ENCODE results near the gene SGCD. TPM values are rescaled to one million over a fixed set of nuclear protein-coding genes. Genes with fewer than 3 reads are reported as not detected.

The SGCD gene
- total RNA-seq, 1 experiment from 2014 or later: not detected

DNA sequence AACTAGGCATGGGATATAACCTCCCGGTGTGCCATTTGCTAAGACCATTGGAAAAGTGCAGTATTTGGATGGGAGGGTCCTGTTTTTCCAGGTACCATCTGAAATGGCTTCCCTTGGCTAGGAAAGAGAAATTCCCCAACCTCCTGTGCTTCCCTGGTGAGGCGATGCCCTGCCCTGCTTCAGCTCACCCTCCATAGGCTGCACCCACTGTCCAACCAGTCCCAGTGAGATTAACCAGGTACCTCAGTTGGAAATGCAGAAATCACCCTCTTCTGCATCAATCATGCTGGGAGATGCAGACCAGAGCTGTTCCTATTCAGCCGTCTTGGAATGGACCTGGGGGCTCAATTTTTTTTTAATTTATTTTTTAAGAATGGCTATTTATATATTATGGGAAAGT lies 254.8 kb downstream of the SGCD start:
- Histone ChIP-seq H3K4me3 (no peak overlapping the region), H3K9me3 (replicated peaks) (no peaks in the 10 kb centered on the region), H3K4me1 (replicated peaks) (no peaks in the 10 kb centered on the region)

DNA sequence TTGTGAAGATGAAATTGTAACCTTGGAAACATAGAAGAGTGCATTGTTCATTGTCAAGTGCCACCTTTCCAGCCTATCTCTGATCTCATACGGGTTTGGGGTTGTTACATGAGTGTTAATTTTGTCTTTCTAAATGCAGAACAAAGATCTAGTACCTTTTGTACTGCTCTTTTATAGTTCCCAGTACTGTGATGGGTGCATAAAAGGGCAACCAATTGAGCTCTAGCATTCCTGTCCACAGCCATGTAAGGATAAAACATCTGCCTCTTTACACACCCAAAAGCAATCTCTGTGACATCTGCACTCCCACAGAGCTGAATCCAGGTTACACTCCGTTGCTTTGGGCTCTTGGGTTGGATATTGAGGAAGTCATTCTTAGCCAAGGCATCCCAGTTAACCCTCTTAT lies 255.2 kb downstream of the SGCD start:
- no peak overlapping the region for H3K27ac ChIP-seq
- H3K4me1 ChIP-seq (replicated peaks): no peaks in the 10 kb centered on the region
- H3K27me3 ChIP-seq (replicated peaks): no peaks in the 10 kb centered on the region
- no peaks in the 10 kb centered on the region for H3K9me3 ChIP-seq (replicated peaks)
- no peaks in the 10 kb centered on the region for H3K36me3 ChIP-seq
- no peak overlapping the region for H3K4me3 ChIP-seq
- DNase-seq (ENCODE audit: low read depth in 1 of 2, low spot score in 2 of 2): no peak

More for the DNA sequence above, 254.8 kb downstream of the SGCD start:
- H3K36me3 ChIP-seq: no peaks in the 10 kb centered on the region
- no peak for DNase-seq (ENCODE audit: low read depth in 1 of 2, low spot score in 2 of 2)
- no peak overlapping the region for H3K27ac ChIP-seq
- no peaks in the 10 kb centered on the region for H3K27me3 ChIP-seq (replicated peaks)

DNA sequence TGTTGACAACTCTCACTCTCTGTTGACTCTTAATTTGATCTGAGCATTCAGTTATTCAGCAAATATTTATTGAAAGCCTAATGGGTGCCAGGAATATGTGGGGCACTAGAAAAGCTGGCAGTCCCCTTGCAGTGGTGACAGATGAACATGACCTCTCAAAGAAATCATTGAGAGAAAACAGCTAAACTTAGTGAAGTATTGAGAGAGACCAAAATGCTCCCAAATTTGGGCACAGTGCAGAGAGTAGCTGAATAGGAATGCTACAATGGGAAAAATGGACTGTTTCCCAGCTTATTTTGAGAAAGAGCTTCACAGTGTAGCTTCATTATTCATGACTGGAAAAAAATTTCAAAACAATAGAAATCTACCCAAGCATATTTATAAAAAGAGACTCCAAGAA lies 257.9 kb downstream of the SGCD start:
- no peak for DNase-seq (ENCODE audit: low read depth in 1 of 2, low spot score in 2 of 2)
- H3K36me3 ChIP-seq: no peaks in the 10 kb centered on the region
- H3K27me3 ChIP-seq (replicated peaks): no peaks in the 10 kb centered on the region
- no peak overlapping the region for H3K27ac ChIP-seq
- no peaks in the 10 kb centered on the region for H3K4me1 ChIP-seq (replicated peaks)
- no peaks in the 10 kb centered on the region for H3K9me3 ChIP-seq (replicated peaks)
- no peak overlapping the region for H3K4me3 ChIP-seq

DNA sequence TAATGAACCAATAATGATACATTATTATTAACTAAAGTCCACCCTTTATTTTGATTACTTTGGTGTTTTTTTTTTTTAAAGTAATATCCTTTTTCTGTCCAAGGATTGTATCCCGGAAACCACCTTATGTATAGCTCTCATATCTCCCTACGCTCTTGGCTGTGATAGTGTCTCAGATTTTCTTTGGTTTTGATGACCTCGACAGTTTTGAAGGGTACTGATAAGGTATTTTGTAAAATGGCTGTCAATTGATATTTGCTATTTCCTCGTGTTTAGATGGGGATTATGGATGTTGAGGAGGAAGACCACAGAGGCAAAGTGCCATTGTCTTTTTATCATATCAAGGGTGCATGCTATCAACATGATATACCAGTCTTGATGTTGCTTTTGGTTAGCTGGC lies 259.0 kb downstream of the SGCD start:
- Histone ChIP-seq H3K4me1 (replicated peaks) (no peaks in the 10 kb centered on the region), H3K27ac (no peak overlapping the region), H3K9me3 (replicated peaks) (no peaks in the 10 kb centered on the region; the same call in 1 of the 2 replicates), H3K4me3 (no peak overlapping the region), H3K27me3 (replicated peaks) (no peaks in the 10 kb centered on the region), H3K36me3 (no peaks in the 10 kb centered on the region)
- DNase-seq (ENCODE audit: low read depth in 1 of 2, low spot score in 2 of 2): no peak

DNA sequence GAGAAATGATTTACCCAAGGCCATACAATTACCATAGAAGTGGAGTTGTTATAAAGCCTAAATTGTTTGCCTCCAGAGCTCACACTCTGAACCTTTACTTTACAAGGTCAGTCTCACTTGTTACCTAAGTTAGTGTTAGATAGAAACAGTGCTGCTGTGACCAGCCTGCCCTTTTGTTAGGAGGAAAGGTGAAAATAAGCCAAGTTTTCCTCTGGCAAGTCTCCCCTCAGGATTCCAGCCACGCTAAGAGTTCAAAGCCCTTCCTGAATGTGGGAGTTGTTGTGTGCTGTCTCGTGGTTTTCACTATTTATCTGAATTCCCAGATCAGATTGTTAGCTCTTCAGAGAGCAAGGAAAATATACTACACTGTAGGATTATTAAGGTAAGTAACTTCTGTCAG lies 260.0 kb downstream of the SGCD start:
- DNase-seq (ENCODE audit: low read depth in 1 of 2, low spot score in 2 of 2): no peak
- no peak overlapping the region for H3K27ac ChIP-seq
- no peaks in the 10 kb centered on the region for H3K4me1 ChIP-seq (replicated peaks)
- H3K9me3 ChIP-seq (replicated peaks): peaks cover under 1% of the 10 kb centered on the region; the same call in 1 of the 2 replicates
- no peaks in the 10 kb centered on the region for H3K36me3 ChIP-seq
- no peaks in the 10 kb centered on the region for H3K27me3 ChIP-seq (replicated peaks)
- H3K4me3 ChIP-seq: no peak overlapping the region

DNA sequence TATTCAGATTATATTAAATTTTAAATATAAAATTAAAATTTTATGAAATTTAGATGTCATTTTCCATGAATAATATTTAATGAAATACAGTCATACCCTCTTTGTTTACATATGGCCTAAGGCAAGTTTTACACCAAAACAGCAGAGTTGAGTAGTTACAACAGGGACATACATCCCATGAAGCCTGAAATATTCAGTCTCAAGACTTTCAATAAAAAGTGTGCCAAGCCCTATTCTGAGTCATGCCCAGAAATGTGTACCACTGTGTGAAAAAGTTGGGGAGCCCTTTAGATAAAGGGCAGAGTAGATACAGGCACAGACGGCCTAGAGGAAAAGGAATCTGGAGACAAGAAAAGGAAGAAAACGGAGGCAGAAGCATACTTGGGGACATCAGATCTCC lies 261.3 kb downstream of the SGCD start:
- no peak for DNase-seq (ENCODE audit: low read depth in 1 of 2, low spot score in 2 of 2)
- no peaks in the 10 kb centered on the region for H3K36me3 ChIP-seq
- no peaks in the 10 kb centered on the region for H3K4me1 ChIP-seq (replicated peaks)
- H3K4me3 ChIP-seq: no peak overlapping the region
- no peaks in the 10 kb centered on the region for H3K27me3 ChIP-seq (replicated peaks)
- H3K9me3 ChIP-seq (replicated peaks): peaks cover 5% of the 10 kb centered on the region
- H3K27ac ChIP-seq: no peak overlapping the region

DNA sequence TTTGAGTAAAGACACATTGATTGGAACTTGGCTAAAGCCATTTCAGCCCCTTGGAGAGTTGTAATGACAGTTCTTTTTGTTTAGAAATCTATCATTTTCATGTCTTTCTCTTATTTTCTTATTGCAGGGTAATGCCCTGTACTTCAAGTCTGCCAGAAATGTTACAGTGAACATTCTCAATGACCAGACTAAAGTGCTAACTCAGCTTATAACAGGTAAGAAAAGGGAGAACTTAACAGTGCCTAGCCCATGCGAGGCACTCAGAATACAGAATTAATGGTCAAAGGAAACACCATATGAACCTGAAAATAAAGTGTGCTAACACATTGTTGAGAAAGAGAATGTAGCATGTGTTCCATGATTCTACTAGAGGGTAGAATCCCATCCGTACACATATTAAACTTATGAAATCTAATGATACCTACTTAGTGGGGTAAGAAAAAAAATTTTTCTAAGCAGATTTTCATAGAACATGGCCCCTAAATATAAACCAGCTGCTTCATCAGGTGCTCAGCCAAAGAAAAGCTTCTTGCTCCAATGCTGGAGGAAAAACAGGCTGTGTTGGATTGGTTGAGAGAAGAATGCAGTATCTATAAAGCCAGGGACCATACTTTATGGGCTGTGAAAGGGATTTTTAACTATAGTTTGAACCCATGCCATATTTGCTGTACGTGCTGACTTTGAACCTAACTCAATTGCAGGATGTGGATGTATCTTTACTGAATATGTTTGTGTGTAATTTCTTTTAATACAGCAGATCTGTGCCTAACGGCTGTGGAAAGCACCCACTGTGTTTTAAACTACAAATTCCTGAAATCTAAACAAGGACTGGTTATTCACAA lies 262.4 kb downstream of the SGCD start:
- no peaks in the 10 kb centered on the region for H3K4me1 ChIP-seq (replicated peaks)
- H3K36me3 ChIP-seq: no peaks in the 10 kb centered on the region
- DNase-seq (ENCODE audit: low read depth in 1 of 2, low spot score in 2 of 2): no peak
- no peak overlapping the region for H3K27ac ChIP-seq
- no peaks in the 10 kb centered on the region for H3K27me3 ChIP-seq (replicated peaks)
- peaks cover 5% of the 10 kb centered on the region for H3K9me3 ChIP-seq (replicated peaks)
- no peak overlapping the region for H3K4me3 ChIP-seq

DNA sequence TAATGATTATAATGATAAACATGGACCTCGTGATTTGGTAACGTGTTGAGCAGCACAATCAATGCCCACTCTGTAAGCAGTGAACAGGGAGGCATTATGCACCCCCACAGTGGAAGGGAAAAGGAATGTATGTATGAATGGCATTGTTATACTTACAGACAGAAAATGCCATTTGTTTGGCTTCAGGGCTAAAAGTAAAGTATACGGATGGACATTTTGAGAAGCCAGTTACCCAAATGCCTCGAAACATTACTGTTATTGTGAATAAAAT lies 262.9 kb downstream of the SGCD start:
- DNase-seq (ENCODE audit: low read depth in 1 of 2, low spot score in 2 of 2): no peak
- Histone ChIP-seq H3K4me3 (no peak overlapping the region), H3K27ac (no peak overlapping the region), H3K9me3 (replicated peaks) (peaks cover 5% of the 10 kb centered on the region), H3K27me3 (replicated peaks) (no peaks in the 10 kb centered on the region), H3K4me1 (replicated peaks) (no peaks in the 10 kb centered on the region), H3K36me3 (no peaks in the 10 kb centered on the region)

DNA sequence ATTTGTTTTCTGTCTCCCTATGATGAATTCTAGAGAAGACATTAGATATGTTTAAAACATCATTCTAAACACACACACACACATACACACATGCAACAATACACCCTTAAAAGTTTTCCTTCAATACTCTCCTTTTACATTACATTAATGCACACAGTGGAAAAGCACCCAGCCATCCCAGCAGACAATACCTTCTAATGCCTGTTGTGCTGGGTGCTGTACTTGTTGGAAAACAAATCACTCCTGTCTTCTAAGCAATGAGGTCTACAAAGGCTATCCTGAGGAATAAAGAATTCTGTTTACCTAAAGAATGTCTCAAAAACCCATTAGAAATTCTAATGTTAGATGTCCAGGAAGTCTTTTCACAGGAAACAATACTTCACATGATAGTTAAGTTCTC lies 264.0 kb downstream of the SGCD start:
- Histone ChIP-seq H3K4me1 (replicated peaks) (no peaks in the 10 kb centered on the region), H3K4me3 (no peak overlapping the region), H3K9me3 (replicated peaks) (peaks cover 5% of the 10 kb centered on the region), H3K27me3 (replicated peaks) (no peaks in the 10 kb centered on the region), H3K36me3 (no peaks in the 10 kb centered on the region), H3K27ac (no peak overlapping the region)
- no peak for DNase-seq (ENCODE audit: low read depth in 1 of 2, low spot score in 2 of 2)

DNA sequence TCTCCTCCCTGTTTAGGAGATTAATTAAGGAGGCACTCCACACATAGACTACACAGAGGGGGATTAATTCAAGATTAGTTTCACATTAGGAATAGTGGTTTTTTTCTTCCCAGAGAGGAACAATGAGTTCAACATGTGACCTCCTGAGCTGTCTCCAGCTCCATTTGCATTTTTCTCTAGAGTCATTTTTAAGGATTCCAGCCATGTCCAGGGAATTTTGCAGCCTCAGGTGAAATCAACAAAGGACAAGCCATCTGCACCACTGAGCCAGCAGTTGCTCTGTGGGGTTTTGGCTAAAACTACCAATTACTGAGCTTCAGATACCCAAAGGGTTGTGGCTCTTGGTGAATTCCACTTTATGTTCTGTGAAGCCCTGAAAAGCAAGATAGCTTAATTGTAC lies 264.7 kb downstream of the SGCD start:
- peaks cover 5% of the 10 kb centered on the region for H3K9me3 ChIP-seq (replicated peaks)
- no peak for DNase-seq (ENCODE audit: low read depth in 1 of 2, low spot score in 2 of 2)
- no peak overlapping the region for H3K4me3 ChIP-seq
- no peaks in the 10 kb centered on the region for H3K27me3 ChIP-seq (replicated peaks)
- no peaks in the 10 kb centered on the region for H3K36me3 ChIP-seq
- no peaks in the 10 kb centered on the region for H3K4me1 ChIP-seq (replicated peaks)
- no peak overlapping the region for H3K27ac ChIP-seq

DNA sequence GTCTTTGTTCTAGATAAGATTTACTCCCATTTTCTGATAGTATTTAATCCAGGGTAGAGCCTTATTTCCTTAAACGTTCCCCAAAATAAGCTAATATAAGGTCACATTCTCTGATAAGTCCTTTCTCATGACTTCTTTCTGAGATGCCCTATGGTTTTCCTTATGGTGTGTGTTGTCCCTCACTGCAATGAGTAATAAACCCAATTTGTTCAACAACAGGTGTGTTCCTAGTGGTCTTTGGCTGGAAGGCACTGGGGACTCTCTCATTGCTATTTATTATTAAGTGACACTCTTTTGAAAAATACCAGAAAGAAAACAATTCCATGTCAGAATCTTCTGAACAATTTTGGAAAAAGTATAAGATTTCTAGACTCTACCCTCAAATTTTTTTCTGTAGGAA lies 266.6 kb downstream of the SGCD start:
- H3K27ac ChIP-seq: no peak overlapping the region
- DNase-seq (ENCODE audit: low read depth in 1 of 2, low spot score in 2 of 2): no peak

DNA sequence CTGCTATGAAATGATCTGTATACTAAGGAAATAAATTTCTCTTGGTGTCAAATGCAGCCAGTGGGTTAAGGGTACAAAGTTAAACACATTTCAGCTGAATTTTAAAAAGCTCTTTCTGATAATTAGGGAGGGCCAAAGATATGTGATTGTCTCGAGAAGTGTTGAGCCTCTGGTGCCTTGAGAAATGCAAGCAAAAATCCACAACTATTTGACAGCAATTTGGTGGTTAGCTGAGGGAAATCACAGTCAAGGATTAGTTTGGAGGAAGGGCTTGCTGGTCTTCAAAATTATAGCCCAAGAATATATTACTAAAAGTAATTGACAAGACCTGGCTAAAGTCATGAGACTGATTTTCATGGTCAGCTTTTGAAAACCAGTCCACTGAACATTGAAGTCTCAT lies 267.4 kb downstream of the SGCD start:
- Histone ChIP-seq H3K4me3 (no peak overlapping the region), H3K9me3 (replicated peaks) (peaks cover 5% of the 10 kb centered on the region), H3K27ac (no peak overlapping the region), H3K36me3 (no peaks in the 10 kb centered on the region), H3K27me3 (replicated peaks) (no peaks in the 10 kb centered on the region), H3K4me1 (replicated peaks) (no peaks in the 10 kb centered on the region)
- DNase-seq (ENCODE audit: low read depth in 1 of 2, low spot score in 2 of 2): no peak

More for the DNA sequence above, 266.6 kb downstream of the SGCD start:
- H3K36me3 ChIP-seq: no peaks in the 10 kb centered on the region
- no peaks in the 10 kb centered on the region for H3K4me1 ChIP-seq (replicated peaks)
- no peak overlapping the region for H3K4me3 ChIP-seq
- H3K27me3 ChIP-seq (replicated peaks): no peaks in the 10 kb centered on the region
- peaks cover 5% of the 10 kb centered on the region for H3K9me3 ChIP-seq (replicated peaks)

DNA sequence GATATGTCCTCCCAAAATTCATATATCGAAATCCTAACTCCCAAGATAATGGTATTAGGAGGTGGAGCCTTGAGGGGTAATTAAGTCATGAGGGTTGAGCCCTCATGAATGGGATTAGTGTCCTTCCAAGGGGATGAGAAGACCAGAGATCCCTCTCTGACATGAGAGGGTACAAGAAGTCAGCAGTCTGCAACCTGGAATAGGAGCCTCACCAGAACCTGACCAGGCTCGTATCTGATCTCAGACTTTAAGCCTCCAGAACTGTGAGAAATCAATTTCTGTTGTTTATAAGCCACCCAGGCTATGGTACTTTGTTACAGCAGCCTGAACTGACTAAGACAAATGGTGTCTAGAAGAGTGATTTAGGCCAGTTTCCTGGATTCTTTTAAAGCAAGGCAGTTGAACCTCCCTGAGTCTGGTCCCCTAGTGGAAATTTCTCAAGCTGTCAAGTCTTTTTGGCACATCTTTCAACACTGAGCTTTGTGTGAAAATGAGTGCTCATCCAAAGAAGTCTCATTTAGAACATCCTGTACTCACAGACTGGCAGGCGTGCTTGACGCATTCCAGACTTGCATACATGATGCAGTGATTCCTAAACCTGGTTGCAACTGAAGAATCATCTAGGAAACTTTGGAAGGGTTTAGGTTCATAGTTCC lies 268.3 kb downstream of the SGCD start:
- Histone ChIP-seq H3K4me3 (no peak overlapping the region), H3K27ac (no peak overlapping the region), H3K9me3 (replicated peaks) (peaks cover 5% of the 10 kb centered on the region), H3K4me1 (replicated peaks) (no peaks in the 10 kb centered on the region), H3K36me3 (no peaks in the 10 kb centered on the region), H3K27me3 (replicated peaks) (no peaks in the 10 kb centered on the region)
- DNase-seq (ENCODE audit: low read depth in 1 of 2, low spot score in 2 of 2): no peak

DNA sequence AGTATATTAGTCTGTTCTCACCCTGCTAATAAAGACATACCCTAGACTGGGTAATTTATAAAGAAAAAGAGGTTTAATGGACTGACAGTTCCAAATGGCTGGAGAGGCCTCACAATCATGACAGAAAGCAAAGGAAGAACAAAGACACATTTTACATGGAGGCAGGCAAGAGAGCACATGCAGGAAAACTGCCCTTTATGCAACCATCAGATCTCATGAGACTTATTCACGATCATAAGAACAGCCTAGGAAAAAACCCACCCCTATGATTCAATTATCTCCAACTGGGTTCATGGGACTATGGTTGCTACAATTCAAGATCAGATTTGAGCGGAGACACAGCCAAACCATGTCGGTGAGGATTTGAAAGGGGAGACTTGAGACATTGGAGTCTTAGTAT lies 270.3 kb downstream of the SGCD start:
- DNase-seq (ENCODE audit: low read depth in 1 of 2, low spot score in 2 of 2): no peak
- H3K27ac ChIP-seq: no peak overlapping the region
- peaks cover 2% of the 10 kb centered on the region for H3K9me3 ChIP-seq (replicated peaks)
- H3K4me1 ChIP-seq (replicated peaks): no peaks in the 10 kb centered on the region
- no peaks in the 10 kb centered on the region for H3K27me3 ChIP-seq (replicated peaks)
- no peaks in the 10 kb centered on the region for H3K36me3 ChIP-seq
- H3K4me3 ChIP-seq: no peak overlapping the region
